UCSD-AML1 (cell line): ENCODE results near the gene MRPL24.

Experiments used
- DNase-seq: peaks from one replicate; lab custom pipeline; 2025; ENCODE audit not compliant: unreplicated experiment; lab: John Stamatoyannopoulos, UW

MRPL24 gene

GRCh38 chr1:156692925-156693847 is 47.7 kb downstream of the MRPL24 start:
- peak; percentile 44 for DNase-seq

GRCh38 chr1:156692441-156692924 is 48.4 kb downstream of the MRPL24 start:
- DNase-seq, result no peak

DNA sequence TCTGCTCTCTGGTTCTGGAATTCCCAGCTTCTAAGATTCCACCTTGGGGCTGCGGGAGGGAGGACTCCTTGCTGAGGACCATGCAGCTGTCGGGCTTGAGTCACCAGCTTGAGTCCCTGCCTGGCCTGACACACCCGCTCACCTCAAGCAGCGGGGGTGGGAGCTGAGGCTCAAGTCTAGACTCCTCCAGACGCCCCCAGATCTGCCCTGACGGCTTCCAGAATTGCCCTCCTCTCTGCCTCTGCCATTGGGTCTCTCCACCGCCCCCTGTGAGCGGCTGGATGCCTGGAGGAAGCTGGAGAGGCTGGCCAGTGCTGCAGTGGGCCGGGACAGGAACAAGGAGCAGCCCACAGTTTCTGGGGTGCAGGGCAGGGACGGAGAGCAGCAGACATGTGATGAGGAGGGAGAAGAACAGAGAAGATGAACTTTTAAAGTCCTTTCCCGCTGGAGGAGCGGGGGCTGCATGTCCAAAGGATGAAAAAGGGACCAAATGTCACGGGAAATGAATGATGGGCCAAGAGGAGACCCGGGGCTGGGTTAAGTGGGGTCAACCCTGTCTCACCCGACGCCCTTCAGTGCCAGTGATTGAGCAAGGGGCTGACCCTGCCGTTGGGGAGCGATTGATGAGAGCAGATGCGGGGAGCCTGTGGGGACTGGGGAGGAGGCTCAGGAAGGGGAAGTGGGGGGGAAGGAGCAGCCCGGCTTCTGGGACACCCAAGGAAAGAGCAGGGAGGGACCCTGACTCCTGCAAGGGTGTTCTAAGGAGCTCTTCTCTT is 49.0 kb downstream of the MRPL24 start:
- peak; percentile 36 for DNase-seq

- no peak for DNase-seq
Measured at GRCh38 chr1:156691191-156691590, 49.7 kb downstream of the MRPL24 start.

- DNase-seq, result no peak
Measured at GRCh38 chr1:156690675-156691036, 50.2 kb downstream of the MRPL24 start.

DNA sequence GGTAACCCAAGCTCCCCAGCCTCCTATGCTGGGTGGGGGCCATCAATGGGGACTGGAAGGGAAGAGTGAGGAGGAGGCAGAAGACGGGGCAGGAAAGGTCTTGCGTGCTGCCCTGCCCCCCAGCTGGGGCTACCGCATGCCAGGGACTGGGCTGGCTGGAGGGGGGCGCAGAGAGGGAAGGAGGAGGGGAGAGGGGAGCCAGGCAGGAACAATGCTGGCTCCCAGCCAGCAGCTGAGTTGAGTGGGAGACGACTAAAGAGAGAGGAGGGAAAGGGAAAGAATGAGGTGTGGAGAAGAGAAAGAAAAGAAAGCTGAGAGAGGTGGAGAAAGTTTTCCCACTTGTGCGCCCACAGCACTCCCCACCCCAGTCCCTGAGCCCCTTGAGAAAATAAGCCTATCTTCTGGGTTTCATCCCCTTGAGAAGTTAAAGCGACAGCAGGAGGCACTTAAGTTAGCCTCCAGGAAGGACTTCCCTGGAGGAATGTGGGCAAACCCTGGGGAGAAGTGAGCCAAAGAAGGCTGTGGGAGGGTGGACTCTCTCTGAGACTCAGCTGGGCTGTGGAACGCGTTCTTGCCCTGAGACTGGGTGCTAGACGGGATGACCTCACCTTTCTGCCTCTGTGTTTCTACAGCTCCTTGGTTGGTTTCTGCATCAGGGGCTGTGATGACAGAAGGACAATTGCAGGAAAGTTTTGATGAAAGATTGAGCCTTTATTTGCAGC is 50.8 kb downstream of the MRPL24 start:
- no peak for DNase-seq

DNA sequence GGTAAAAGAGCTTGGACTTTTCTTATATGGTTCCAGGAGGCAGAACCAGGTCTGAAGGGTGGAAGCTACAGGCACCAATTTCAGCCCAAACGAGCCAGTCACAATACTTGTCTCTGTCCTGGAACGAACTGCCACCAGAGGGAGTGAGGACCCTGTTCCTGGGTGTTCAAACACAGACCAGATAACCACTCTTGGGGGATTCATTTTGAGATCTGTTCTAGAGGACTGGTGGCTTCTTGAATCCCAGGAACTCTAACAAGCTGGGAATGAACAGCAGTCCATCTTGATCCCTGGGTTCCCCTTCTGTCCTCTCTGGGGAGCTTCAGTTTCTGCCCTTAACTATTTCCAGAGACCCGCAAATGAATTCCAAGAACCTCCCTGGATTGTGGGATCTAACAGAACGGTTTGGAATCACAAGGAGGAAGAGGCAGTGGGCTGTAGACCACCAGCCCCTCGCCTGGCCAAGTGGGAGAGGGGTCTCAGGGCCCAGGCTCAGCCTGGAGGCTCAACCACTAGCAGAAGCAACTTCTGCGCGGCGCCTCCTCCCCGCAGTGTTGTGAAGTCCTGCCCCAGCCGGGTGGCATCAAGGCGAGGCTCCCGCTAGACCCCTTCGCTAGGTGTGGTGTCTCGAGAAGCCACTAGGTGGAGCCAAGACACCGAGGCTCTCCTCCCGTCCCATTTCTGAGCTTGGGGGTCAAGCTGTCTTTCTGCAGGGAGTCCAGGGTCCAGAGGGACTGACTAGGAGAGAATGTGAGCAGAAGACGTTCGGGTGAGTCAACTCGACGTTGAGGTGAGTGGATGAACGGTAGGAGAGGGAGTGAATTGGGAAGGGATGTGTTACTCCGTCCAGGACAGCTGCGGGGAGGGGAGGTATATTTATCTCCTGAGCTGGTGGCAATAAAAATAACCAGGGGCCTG is 51.6 kb downstream of the MRPL24 start:
- DNase-seq, result peak; percentile 82
